ENCODE results near the gene SF1.
A peak's percentile ranks its signal among the peaks of the same experiment; 100 is the strongest.

The SF1 gene

GRCh38 chr11:64755681-64756361, 22.5 kb downstream of the SF1 start:
- Histone ChIP-seq H3K4me3 (no peak overlapping the region), H3K27me3 (ENCODE audit: low read depth) (no peaks in the 10 kb centered on the region), H3K4me1 (peaks cover 4% of the 10 kb centered on the region), H3K9me3 (no peaks in the 10 kb centered on the region), H3K36me3 (replicated peaks) (no peaks in the 10 kb centered on the region)
- DNase-seq (ENCODE audit: low spot score in 2 of 2), result no peak
- in situ Hi-C loops (cut with MboI; ENCODE audit: low sequenced_read_pairs), result no loop called here

DNA sequence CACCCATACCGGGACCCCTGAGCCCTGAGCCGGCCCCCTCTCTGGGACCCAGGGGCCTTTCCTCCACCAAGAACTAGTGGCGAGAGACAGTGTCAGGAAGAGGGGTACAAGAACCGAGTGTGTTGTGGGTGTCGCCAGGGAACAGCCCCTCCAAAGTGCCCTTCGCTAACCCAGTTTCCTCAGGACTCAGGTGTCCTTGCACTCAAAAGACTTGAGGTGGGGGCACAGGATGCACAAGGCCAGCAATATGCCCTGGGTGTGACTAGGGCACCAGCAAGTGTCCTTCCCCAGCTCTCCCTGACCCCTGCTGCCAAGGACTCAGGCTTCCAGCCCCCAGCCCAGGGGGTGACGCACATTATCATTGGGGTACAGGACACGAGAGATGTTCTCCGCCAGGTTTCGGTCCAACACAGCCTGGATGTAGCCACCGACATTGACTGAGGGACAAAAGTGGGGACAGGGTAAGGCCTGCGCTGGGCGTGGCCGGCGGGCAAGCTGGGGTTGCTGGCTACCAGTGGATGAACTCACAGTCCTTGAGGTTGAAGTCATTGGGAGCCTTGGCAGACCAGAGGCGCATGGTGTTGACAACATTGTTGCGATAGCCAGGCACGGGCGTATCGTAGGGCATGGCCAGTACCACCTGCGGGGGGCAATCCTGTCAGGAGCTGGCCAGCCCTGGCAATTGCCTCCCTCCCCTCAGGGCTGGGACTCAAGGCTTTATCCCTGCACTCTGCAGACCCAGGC, 23.3 kb downstream of the SF1 start:
- DNase-seq (ENCODE audit: low spot score in 2 of 2), result no peak
- Histone ChIP-seq H3K4me3 (no peak overlapping the region), H3K4me1 (peaks cover 3% of the 10 kb centered on the region), H3K27me3 (ENCODE audit: low read depth) (no peaks in the 10 kb centered on the region), H3K9me3 (no peaks in the 10 kb centered on the region), H3K36me3 (replicated peaks) (no peaks in the 10 kb centered on the region)
- in situ Hi-C loops (cut with MboI; ENCODE audit: low sequenced_read_pairs), result no loop called here

DNA sequence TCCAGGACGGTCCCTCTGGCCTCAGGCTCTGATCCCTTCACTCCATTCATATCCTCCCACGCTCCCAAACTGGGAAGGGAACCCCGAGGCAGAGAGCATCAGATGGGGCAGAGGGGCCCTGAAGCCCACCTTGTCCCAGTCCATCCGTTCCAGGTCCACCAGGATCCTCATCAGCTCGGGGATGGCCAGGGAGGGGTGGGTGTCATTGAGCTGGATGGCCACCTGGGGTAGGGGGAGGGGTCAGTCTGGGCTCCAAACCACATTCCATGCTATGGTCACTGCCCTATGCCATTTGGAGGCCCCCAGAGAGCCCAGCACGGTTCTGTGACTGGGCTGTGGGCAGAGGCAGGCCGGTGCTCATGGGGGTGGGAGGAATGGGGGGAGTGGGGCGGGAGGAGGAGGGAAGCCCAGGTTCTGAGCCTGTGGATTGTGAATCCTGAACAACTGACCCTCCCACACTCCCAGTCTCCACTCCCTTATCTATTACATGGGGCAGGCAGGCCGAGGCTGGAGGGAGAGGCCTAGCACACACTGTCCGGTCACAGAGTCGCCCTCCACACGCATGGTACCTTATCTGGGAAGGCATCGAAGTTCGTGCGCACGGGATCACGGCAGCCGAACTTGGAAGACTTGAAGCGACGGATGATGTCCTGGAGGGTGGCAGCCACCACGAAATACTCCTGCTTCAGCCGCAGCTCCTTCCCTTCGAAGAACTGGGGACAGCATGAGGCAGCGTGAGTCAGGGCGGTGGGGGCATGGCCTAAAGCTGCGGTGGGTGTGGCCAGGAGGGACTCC, 24.0 kb downstream of the SF1 start:
- Histone ChIP-seq H3K27me3 (ENCODE audit: low read depth) (no peaks in the 10 kb centered on the region), H3K9me3 (no peaks in the 10 kb centered on the region), H3K4me3 (no peak overlapping the region), H3K4me1 (no peaks in the 10 kb centered on the region), H3K36me3 (replicated peaks) (no peaks in the 10 kb centered on the region)
- no peak for DNase-seq (ENCODE audit: low spot score in 2 of 2)
- in situ Hi-C loops (cut with MboI; ENCODE audit: low sequenced_read_pairs), result no loop called here

DNA sequence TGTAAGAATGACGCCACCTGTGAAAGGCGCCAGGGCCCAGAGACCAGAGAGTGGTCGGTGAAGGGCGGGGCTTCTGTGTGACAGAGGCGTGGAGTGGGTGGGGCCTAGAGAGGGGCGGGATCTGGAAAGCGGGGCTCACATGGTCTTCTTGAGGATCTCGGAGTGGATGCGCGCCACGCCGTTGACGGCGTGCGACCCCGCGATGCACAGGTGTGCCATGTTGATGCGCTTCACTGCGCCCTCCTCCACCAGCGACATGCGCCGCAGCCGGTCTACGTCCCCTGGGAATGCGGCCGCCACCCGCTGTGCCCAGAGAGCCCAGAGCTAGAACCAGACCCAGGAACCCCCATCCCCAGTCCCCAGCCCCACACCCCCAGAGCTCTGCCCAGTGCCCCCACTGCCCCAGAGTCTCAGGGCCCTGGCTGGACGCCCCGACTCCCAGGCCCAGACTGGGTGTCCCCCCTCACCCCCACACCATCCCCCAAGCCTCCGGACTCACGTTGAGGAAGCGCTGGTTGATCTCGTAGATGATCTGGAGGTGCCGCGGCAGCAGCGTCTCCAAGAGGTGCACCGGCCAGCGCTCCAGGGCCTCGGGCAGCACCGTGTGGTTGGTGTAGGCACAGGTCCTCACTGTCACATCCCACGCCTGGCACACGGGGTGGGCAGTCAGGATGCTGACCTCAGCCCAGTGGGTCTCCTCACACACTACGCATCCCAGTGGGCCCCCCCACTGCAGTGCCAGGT, 24.8 kb downstream of the SF1 start:
- Histone ChIP-seq H3K27me3 (ENCODE audit: low read depth) (no peaks in the 10 kb centered on the region), H3K4me1 (no peaks in the 10 kb centered on the region), H3K4me3 (no peak overlapping the region), H3K9me3 (no peaks in the 10 kb centered on the region), H3K36me3 (replicated peaks) (no peaks in the 10 kb centered on the region)
- in situ Hi-C loops (cut with MboI; ENCODE audit: low sequenced_read_pairs), result no loop called here
- DNase-seq (ENCODE audit: low spot score in 2 of 2), result peak in 1 of 2 experiments; percentile 38

GRCh38 chr11:64753019-64753379, 25.3 kb downstream of the SF1 start:
- Histone ChIP-seq H3K4me1 (no peaks in the 10 kb centered on the region), H3K27me3 (ENCODE audit: low read depth) (no peaks in the 10 kb centered on the region), H3K4me3 (no peak overlapping the region), H3K9me3 (no peaks in the 10 kb centered on the region), H3K36me3 (replicated peaks) (no peaks in the 10 kb centered on the region)
- in situ Hi-C loops (cut with MboI; ENCODE audit: low sequenced_read_pairs), result no loop called here
- no peak for DNase-seq (ENCODE audit: low spot score in 2 of 2)

- Histone ChIP-seq H3K36me3 (replicated peaks) (no peaks in the 10 kb centered on the region), H3K4me1 (no peaks in the 10 kb centered on the region), H3K4me3 (no peak overlapping the region), H3K27me3 (ENCODE audit: low read depth) (no peaks in the 10 kb centered on the region), H3K9me3 (no peaks in the 10 kb centered on the region)
- in situ Hi-C loops (cut with MboI; ENCODE audit: low sequenced_read_pairs), result no loop called here
- DNase-seq (ENCODE audit: low spot score in 2 of 2), result no peak
Observed at GRCh38 chr11:64752175-64752970, 26.0 kb downstream of the SF1 start.

DNA sequence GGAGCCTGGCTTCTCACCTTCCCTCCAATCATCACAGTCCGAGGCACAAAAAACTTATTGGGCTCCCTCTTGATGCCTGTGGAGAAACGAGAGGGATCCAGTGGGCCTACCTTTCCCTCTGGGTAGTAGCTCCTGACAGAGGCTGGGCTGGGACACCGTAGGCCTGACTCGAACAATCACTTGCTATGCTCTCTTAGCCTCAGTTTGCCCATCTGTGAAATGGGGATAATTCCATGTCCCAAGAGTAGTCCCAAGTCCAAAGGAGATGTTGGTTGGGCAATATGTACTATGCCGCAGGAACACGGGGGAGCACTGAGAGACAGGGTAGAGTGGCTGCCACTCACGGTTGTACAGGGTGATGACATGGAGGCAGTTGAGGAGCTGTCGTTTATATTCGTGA, 26.8 kb downstream of the SF1 start:
- no peaks in the 10 kb centered on the region for H3K36me3 ChIP-seq (replicated peaks)
- DNase-seq (ENCODE audit: low spot score in 2 of 2), result no peak
- no peaks in the 10 kb centered on the region for H3K9me3 ChIP-seq
- in situ Hi-C loops (cut with MboI; ENCODE audit: low sequenced_read_pairs), result no loop called here
- no peaks in the 10 kb centered on the region for H3K27me3 ChIP-seq (ENCODE audit: low read depth)
- no peaks in the 10 kb centered on the region for H3K4me1 ChIP-seq
- H3K4me3 ChIP-seq, result no peak overlapping the region

DNA sequence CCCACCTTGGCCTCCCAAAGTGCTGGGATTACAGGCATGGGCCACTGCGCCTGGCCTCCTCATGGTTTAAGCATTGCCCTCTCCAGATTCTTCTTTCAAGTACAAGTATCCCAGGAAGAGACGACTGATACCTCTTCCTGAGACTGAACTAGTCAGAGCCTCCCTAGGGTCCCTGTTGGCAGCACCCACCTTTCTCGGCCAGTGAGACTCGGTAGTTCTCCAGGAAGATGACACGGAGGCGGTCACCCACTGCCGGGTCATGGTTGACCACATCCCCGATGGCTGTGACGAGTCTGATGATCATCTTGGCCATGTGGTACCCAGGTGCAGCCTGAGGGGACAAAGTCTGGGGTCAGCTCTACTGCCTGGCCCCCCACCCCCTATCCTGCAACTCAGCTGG, 27.2 kb downstream of the SF1 start:
- Histone ChIP-seq H3K9me3 (no peaks in the 10 kb centered on the region), H3K27me3 (ENCODE audit: low read depth) (no peaks in the 10 kb centered on the region), H3K4me3 (no peak overlapping the region), H3K4me1 (no peaks in the 10 kb centered on the region), H3K36me3 (replicated peaks) (no peaks in the 10 kb centered on the region)
- in situ Hi-C loops (cut with MboI; ENCODE audit: low sequenced_read_pairs), result no loop called here
- DNase-seq (ENCODE audit: low spot score in 2 of 2), result no peak

GRCh38 chr11:64750361-64751054, 27.8 kb downstream of the SF1 start:
- DNase-seq (ENCODE audit: low spot score in 2 of 2), result no peak
- Histone ChIP-seq H3K4me1 (no peaks in the 10 kb centered on the region), H3K4me3 (no peak overlapping the region), H3K36me3 (replicated peaks) (no peaks in the 10 kb centered on the region), H3K27me3 (ENCODE audit: low read depth) (no peaks in the 10 kb centered on the region), H3K9me3 (no peaks in the 10 kb centered on the region)
- in situ Hi-C loops (cut with MboI; ENCODE audit: low sequenced_read_pairs), result no loop called here

DNA sequence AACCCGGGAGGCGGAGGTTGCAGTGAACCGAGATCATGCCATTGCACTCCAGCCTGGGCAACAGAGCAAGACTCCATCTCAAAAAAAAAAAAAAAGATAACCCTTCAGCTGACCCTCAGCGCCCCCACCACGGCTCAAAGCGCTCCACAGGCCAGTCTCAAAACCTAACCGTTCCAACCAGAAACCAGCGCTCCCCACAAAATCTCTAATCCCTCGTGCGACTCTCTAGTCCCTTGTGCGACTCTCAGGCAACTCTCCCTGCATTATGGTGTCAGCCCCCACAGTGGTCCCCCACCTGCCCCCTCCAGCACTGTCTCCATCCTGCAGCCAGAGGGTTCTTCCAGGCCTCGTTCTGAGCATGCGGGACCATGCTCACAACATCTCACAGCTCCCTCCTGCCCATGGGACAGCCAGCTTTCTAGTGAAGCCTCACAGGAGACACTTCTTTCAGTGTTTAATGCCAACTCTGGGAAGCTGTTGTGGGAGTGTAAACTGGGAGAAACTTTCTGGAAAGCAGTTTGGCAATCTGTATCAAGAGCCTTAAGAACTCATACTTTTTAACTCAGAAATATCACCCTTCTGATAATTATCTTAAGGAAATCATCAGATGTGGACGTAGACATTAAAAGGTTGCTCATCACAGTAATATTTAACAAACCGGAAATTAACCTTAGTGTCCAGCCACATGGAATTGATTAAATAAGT, 30.2 kb downstream of the SF1 start:
- H3K9me3 ChIP-seq, result no peaks in the 10 kb centered on the region
- H3K4me1 ChIP-seq, result peaks cover 12% of the 10 kb centered on the region; the same call in 1 of the 2 replicates
- no peaks in the 10 kb centered on the region for H3K36me3 ChIP-seq (replicated peaks)
- H3K4me3 ChIP-seq, result no peak overlapping the region
- peaks cover 4% of the 10 kb centered on the region; the same call in 1 of the 2 replicates for H3K27me3 ChIP-seq (ENCODE audit: low read depth)
- in situ Hi-C loops (cut with MboI; ENCODE audit: low sequenced_read_pairs), result no loop called here
- DNase-seq (ENCODE audit: low spot score in 2 of 2), result no peak

DNA sequence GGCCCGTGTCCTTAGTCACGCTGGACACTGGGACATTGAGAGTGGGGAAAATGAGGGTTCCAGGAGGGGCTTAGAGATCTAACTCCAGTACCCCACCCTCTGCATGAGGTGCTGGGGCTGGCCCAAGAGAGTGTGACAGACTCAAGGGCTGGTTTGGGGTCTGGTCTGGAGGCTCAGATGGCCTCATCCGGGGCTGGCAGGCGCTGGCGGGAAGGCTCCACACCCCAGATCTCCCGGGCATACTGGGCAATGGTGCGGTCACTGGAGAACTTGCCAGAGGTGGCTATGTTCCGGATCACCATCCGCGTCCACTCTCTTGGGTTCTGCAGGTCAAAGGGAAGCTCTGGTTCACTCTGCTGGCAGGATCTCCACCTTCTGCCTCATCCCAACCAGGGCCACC, 31.9 kb downstream of the SF1 start:
- Histone ChIP-seq H3K4me1 (peaks cover 14% of the 10 kb centered on the region; the same call in 1 of the 2 replicates), H3K4me3 (no peak overlapping the region), H3K9me3 (no peaks in the 10 kb centered on the region), H3K36me3 (replicated peaks) (no peaks in the 10 kb centered on the region), H3K27me3 (ENCODE audit: low read depth) (peaks cover 4% of the 10 kb centered on the region; the same call in 1 of the 2 replicates)
- DNase-seq (ENCODE audit: low spot score in 2 of 2), result no peak
- in situ Hi-C loops (cut with MboI; ENCODE audit: low sequenced_read_pairs), result no loop called here

Data from HAP-1 (cell line).